Activated T-helper 2 cell treated with anti-CD3 and anti-CD28 coated beads, Interferon-gamma antibody, Interleukin-2, Interleukin-4, amounts not matched to agents 10 μg/mL and 5 μg/mL and 100 μg/mL, durations not matched to agents 14 hours and 24 hours and 36 hours (primary cell): ENCODE results near the gene KLF3. TPM values are rescaled to one million over a fixed set of nuclear protein-coding genes. Genes with fewer than 3 reads are reported as not detected.

Experiments
- DNase-seq: peaks from one replicate; pipeline ENCODE4 v3.0.0; 2021; ENCODE audit warnings: low spot score
- H3K27ac Mint-ChIP-seq: one replicate; pipeline ENCODE4 v1.8.0; 2021; ENCODE audit warnings: mixed read lengths
- H3K27me3 Mint-ChIP-seq: one replicate; pipeline ENCODE4 v1.8.0; 2021; ENCODE audit warnings: low read depth, mixed read lengths
- H3K36me3 Mint-ChIP-seq: one replicate; pipeline ENCODE4 v1.8.0; 2021; ENCODE audit warnings: low read depth, mixed read lengths
- H3K4me1 Mint-ChIP-seq: one replicate; pipeline ENCODE4 v1.8.0; 2021; ENCODE audit warnings: low read depth, mixed read lengths
- H3K4me3 Mint-ChIP-seq: one replicate; pipeline ENCODE4 v1.8.0; 2021; ENCODE audit warnings: low read depth, mild to moderate bottlenecking, moderate library complexity, mixed read lengths
- H3K9me3 Mint-ChIP-seq: one replicate; pipeline ENCODE4 v1.8.0; 2021; ENCODE audit warnings: mixed read lengths
- intact Hi-C: fragments of 100-400 bp; cut with micrococcal nuclease; formaldehyde crosslinking; loops from one replicate; pipeline ENCODE4 v1.15.1; 2023
- total RNA-seq: library from RNA; stranded (reverse); gene quantifications from 2 replicates; pipeline ENCODE4 v1.2.3, GENCODE V29; 2022

The KLF3 gene
- total RNA-seq, 1 donor from 2014 or later = 0.71 TPM

- no peak for DNase-seq
- H3K4me1 Mint-ChIP-seq = peaks cover 7% of the 10 kb centered on the region
Measured at GRCh38 chr4:38749336-38749735, 85.3 kb downstream of the KLF3 start.

More at GRCh38 chr4:38749336-38749735, 85.3 kb downstream of the KLF3 start:
- H3K36me3 Mint-ChIP-seq = peaks cover 3% of the 10 kb centered on the region
- intact Hi-C loops = no loop called here
- no peaks in the 10 kb centered on the region for H3K27me3 Mint-ChIP-seq
- H3K9me3 Mint-ChIP-seq = peaks cover 18% of the 10 kb centered on the region
- H3K4me3 Mint-ChIP-seq = no peak overlapping the region
- H3K27ac Mint-ChIP-seq = no peak overlapping the region

Other genes starting within 250 kb of the KLF3 start
- gene TLR10, start 118.8 kb downstream of the KLF3 start, total RNA-seq = not detected in 2 replicates
- 0.34 and 0.67 TPM in 2 replicates for gene TLR1, start 140.6 kb downstream of the KLF3 start, total RNA-seq
- 0.37 and 0.48 TPM in 2 replicates for gene TLR6, start 192.6 kb downstream of the KLF3 start, total RNA-seq
- gene FAM114A1, start 203.6 kb downstream of the KLF3 start, total RNA-seq = 0.14 and 0.67 TPM in 2 replicates